ENCODE results near the gene EML1.

EML1 gene

DNA sequence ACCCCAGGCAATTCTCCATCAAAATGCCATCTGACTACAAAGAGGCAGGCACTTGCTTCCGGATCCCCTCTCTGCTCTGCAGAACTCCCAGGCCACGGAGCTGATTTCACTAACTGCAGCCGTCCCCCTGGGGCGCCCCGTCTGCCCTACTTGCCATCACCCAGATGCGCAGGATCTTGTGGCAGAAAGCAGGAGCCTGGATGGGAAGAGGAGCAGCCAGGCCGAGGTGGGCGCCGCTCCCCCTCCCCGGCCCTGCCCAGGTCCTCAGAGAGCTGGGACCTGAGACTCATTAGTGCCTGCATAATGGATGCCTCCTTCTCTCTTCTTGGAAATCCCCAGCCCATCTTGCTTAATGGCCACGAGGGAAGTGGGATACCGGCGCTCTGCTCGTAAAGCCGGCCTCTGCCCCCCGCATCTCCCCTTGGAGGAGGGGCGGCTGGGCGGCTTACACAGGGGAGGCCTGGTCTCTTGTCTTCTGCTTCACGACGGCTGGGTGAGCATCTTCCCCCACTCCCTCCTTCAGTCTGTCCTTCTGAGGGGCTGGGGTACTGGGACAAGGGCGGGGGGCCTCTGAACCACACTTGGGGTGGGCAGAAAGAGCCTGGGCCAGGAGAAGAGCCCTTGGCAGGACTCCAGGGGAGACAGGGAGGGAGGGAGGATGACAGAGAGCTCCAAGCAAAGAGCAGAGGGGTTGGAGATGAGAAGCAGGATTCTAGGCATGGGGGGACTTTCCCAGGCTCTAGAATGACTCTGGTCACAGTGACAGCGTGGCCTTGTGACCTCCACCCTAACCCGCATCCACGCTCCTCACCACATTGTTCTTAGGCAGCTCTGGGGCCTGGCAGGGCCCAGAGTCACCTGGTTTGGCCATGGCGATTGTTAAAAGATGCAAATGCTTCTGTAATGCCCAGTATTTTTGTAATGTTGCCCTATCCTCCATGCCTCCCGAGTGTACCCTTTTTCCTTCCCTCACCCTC, 19.4 kb upstream of the EML1 start:
- DNase-seq (ENCODE audit: low read depth in 2 of 2): no peak
- H3K4me3 ChIP-seq (replicated peaks in 1 of 2; ENCODE audit: low read depth in 2 of 2, low read length in 2 of 2): no peak overlapping the region
- no peak for TF ChIP-seq CTCF (IDR thresholded peaks at IDR 0.05; ENCODE audit: low read depth, low read length)

DNA sequence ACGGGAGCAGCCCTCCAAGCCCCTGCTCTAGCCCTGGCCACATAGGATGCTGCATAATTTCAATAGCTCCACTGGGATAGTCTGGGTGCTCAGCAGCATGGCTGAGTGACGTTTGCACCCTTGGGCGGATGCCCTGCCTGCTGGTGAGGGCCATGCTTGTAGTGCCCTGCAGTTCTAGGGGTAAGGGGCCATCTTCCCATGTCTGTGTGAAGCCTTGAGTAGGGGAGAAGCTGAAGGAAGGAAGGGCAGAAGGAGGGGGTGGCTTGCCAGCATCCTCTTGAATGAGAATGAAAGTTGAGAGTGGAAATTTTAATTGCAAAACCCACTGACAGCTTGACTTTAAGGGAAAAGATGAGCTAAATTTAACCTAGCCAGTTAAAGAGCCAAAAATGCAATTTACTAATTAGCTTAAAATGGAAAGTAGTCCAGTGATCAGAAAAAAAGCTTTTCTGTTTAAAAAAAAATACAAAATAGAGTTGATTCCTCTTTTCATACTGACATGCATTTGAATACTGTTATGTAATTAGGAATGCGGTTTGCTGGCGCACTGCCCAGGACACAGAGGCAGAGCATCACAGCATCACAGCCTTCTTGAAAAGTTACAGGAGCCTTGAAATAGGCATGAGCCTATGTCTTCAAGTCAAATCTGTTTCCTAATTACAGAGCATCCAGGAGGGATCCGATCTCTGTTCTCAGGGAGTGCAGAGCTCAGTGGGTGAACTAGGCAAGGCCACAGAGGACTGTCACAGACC, 18.5 kb upstream of the EML1 start:
- H3K4me3 ChIP-seq (replicated peaks in 1 of 2; ENCODE audit: low read depth in 2 of 2, low read length in 2 of 2): no peak overlapping the region
- peak; percentile 53 to 60 for DNase-seq (ENCODE audit: low read depth in 2 of 2)
- no peak for TF ChIP-seq CTCF (IDR thresholded peaks at IDR 0.05; ENCODE audit: low read depth, low read length)

GRCh38 chr14:99775351-99775750, 17.9 kb upstream of the EML1 start:
- DNase-seq (ENCODE audit: low read depth in 2 of 2): no peak
- TF ChIP-seq CTCF (IDR thresholded peaks at IDR 0.05; ENCODE audit: low read depth, low read length): no peak

GRCh38 chr14:99777951-99778350, 15.3 kb upstream of the EML1 start:
- TF ChIP-seq CTCF (IDR thresholded peaks at IDR 0.05; ENCODE audit: low read depth, low read length): no peak

More at GRCh38 chr14:99775351-99775750, 17.9 kb upstream of the EML1 start:
- H3K4me3 ChIP-seq (replicated peaks in 1 of 2; ENCODE audit: low read depth in 2 of 2, low read length in 2 of 2): no peak overlapping the region

DNA sequence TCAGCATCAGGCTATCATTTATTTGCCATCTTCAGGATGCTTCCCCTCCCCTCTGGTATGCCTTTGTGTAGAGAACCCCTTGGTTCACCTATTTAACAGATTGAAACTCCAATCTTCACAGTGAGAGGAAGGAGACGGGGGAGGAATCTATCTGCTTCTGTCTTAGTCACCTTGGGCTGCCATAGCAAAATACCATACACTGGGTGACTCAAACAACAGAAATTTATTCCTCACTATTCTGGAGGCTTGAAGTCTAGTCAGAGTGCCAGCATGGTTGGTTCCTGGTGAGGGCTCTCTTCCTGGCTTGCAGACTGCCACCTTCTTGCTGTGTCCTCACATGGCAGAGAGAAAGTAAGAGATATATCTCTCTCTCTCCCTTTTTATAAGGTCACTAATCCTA, 13.5 kb upstream of the EML1 start:
- no peak for TF ChIP-seq CTCF (IDR thresholded peaks at IDR 0.05; ENCODE audit: low read depth, low read length)
- no peak overlapping the region for H3K4me3 ChIP-seq (replicated peaks in 1 of 2; ENCODE audit: low read depth in 2 of 2, low read length in 2 of 2)
- DNase-seq (ENCODE audit: low read depth in 2 of 2): peak in 1 of 2 donors; percentile 86

More at GRCh38 chr14:99777951-99778350, 15.3 kb upstream of the EML1 start:
- DNase-seq (ENCODE audit: low read depth in 2 of 2): peak in 1 of 2 donors; percentile 22
- H3K4me3 ChIP-seq (replicated peaks in 1 of 2; ENCODE audit: low read depth in 2 of 2, low read length in 2 of 2): no peak overlapping the region

DNA sequence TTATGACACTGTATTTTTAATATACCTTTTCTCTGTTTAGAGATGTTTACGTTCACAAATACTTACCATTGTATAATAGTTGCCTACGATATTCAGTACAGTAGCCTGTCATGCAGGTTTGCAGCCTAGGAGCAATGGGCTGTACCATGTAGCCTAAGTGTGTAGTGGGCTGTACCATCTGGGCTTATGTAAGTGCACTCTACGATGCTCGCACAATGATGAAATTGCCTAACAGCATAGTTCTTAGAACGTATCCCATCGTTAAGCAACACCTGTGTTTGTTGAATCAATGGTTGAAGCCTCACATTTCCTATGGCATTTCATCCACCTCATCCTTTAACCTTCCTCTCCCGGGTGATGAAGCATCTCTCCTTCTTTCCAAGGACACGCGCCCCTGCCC, 12.5 kb upstream of the EML1 start:
- no peak for DNase-seq (ENCODE audit: low read depth in 2 of 2)
- TF ChIP-seq CTCF (IDR thresholded peaks at IDR 0.05; ENCODE audit: low read depth, low read length): no peak

More for the DNA sequence above, 12.5 kb upstream of the EML1 start:
- H3K4me3 ChIP-seq (replicated peaks in 1 of 2; ENCODE audit: low read depth in 2 of 2, low read length in 2 of 2): no peak overlapping the region

Measured in cardiac fibroblast (primary cell).